Lower leg skin (tissue), 4 donors: ENCODE data around the gene MDGA2. TPM values are rescaled to one million over a fixed set of nuclear protein-coding genes. Genes with fewer than 3 reads are reported as not detected.

Experiments used
- DNase-seq, 2 donors: peaks; one replicate each; pipeline ENCODE4 v3.0.0-alpha.2; 2019; ENCODE audit warnings: low spot score in 2 of 2
- H3K4me3 ChIP-seq: fragments of 200-600 bp; sonication (generic); 2 replicates; pipeline ENCODE4 v1.5.1; 2017; ENCODE audit warnings: mild to moderate bottlenecking, low read depth; ENCODE audit not compliant: poor library complexity, severe bottlenecking
- CTCF ChIP-seq, 3 donors: fragments of 450-650 bp; IDR thresholded peaks; one replicate each; pipeline ENCODE4 v1.5.1; 2016; ENCODE audit warnings: antibody characterized with exemption in 3 of 3, mild to moderate bottlenecking in 3 of 3, moderate library complexity in 2 of 3
- POLR2A ChIP-seq, 2 donors: fragments of 450-650 bp; IDR thresholded peaks; one replicate each; pipeline ENCODE4 v1.6.1; 2016 to 2017; ENCODE audit warnings: antibody characterized with exemption in 2 of 2, mild to moderate bottlenecking in 1 of 2, moderate library complexity in 1 of 2
- WGBS, 2 donors: methylation state at CpG; one replicate each; pipeline ENCODE4 v1.1.5; 2018; 5-methylcytosine and 5-hydroxymethylcytosine counted together
- intact Hi-C: fragments of 100-400 bp; cut with DNase I; formaldehyde crosslinking; loops from one replicate; pipeline ENCODE4 v1.15.0; 2023; ENCODE audit warnings: low total_unique reads
- total RNA-seq, 4 donors: library from RNA; depleted of rRNA; stranded (reverse); fragments of >200 nt; gene quantifications; one replicate each; pipeline ENCODE4 v1.1.0, GENCODE V29; 2016

The MDGA2 gene
- total RNA-seq, 4 donors from 2014 or later = 0.15 to 0.78 (median 0.24) TPM

- H3K4me3 ChIP-seq = no peak overlapping the region
- TF ChIP-seq POLR2A (IDR thresholded peaks at IDR 0.05) (no peak), CTCF (IDR thresholded peaks at IDR 0.05) (no peak)
- intact Hi-C loops = no loop called here
- no peak for DNase-seq
These were observed 192.0 kb downstream of the MDGA2 start for GRCh38 chr14:47483449-47483848.

- no peak for TF ChIP-seq POLR2A (IDR thresholded peaks at IDR 0.05)
- no peak for TF ChIP-seq CTCF (IDR thresholded peaks at IDR 0.05)
- 37 to 44% methylated on average over 2 of the region's 2 CpGs for WGBS, 2 donors
- H3K4me3 ChIP-seq = no peak overlapping the region
- intact Hi-C loops = no loop called here
- no peak for DNase-seq
These were observed 204.3 kb downstream of the MDGA2 start for GRCh38 chr14:47471075-47471474.

- intact Hi-C loops = no loop called here
- no peak for DNase-seq
- TF ChIP-seq CTCF (IDR thresholded peaks at IDR 0.05) (no peak), POLR2A (IDR thresholded peaks at IDR 0.05) (no peak)
- no peak overlapping the region for H3K4me3 ChIP-seq
These were observed 208.5 kb downstream of the MDGA2 start for GRCh38 chr14:47466916-47467315.

GRCh38 chr14:47454025-47454424 lies 221.4 kb downstream of the MDGA2 start:
- intact Hi-C loops = no loop called here
- WGBS, 2 donors = 72 to 83% methylated on average over 2 of the region's 2 CpGs
- TF ChIP-seq CTCF (IDR thresholded peaks at IDR 0.05) (no peak), POLR2A (IDR thresholded peaks at IDR 0.05) (no peak)

GRCh38 chr14:47447076-47447475 lies 228.3 kb downstream of the MDGA2 start:
- no peak for TF ChIP-seq POLR2A (IDR thresholded peaks at IDR 0.05)
- no peak for TF ChIP-seq CTCF (IDR thresholded peaks at IDR 0.05)
- WGBS, 2 donors = 71 to 92% methylated on average over 3 of the region's 3 CpGs

More at GRCh38 chr14:47454025-47454424, 221.4 kb downstream of the MDGA2 start:
- DNase-seq = no peak
- H3K4me3 ChIP-seq = no peak overlapping the region

GRCh38 chr14:47442211-47442610 lies 233.2 kb downstream of the MDGA2 start:
- DNase-seq = no peak
- H3K4me3 ChIP-seq = no peak overlapping the region
- no peak for TF ChIP-seq CTCF (IDR thresholded peaks at IDR 0.05)
- TF ChIP-seq POLR2A (IDR thresholded peaks at IDR 0.05) = no peak
- intact Hi-C loops = no loop called here

More at GRCh38 chr14:47447076-47447475, 228.3 kb downstream of the MDGA2 start:
- no peak for DNase-seq
- intact Hi-C loops = no loop called here
- no peak overlapping the region for H3K4me3 ChIP-seq
